ENCODE measurements around the gene TIAM2.
"Not testable (repeated sequence)": the region's sequence is repeated elsewhere in the genome, so short reads cannot be mapped to it uniquely, and the experiment has no call there.

Gene TIAM2

GRCh38 chr6:155260686-155261085 lies 265.6 kb downstream of the TIAM2 start:
- DNase-seq (ENCODE audit: low read depth in 2 of 2), result no peak

- DNase-seq (ENCODE audit: low read depth in 2 of 2), result no peak
Measured at GRCh38 chr6:155261111-155261900, 266.2 kb downstream of the TIAM2 start.

- no peak for DNase-seq (ENCODE audit: low read depth in 2 of 2)
Measured at GRCh38 chr6:155262655-155263054, 267.5 kb downstream of the TIAM2 start.

GRCh38 chr6:155263373-155264063 lies 268.4 kb downstream of the TIAM2 start, which contains the start of gene CLDN20:
CLDN20 (plus strand) TSS chr6:155264013; CDS start chr6:155275720, 11,707 bp downstream.
- no peak for DNase-seq (ENCODE audit: low read depth in 2 of 2)

GRCh38 chr6:155264693-155265320 lies 269.7 kb downstream of the TIAM2 start:
- DNase-seq (ENCODE audit: low read depth in 2 of 2), result no peak

- no peak for DNase-seq (ENCODE audit: low read depth in 2 of 2)
Measured at GRCh38 chr6:155265843-155266535, 270.9 kb downstream of the TIAM2 start.

- no peak for DNase-seq (ENCODE audit: low read depth in 2 of 2)
Measured at GRCh38 chr6:155267411-155267810, 272.3 kb downstream of the TIAM2 start.

- not testable (repeated sequence) for DNase-seq (ENCODE audit: low read depth in 2 of 2)
Measured at GRCh38 chr6:155268088-155268867, 273.2 kb downstream of the TIAM2 start.

- DNase-seq (ENCODE audit: low read depth in 2 of 2), result no peak
Measured at GRCh38 chr6:155269765-155270164, 274.6 kb downstream of the TIAM2 start.

GRCh38 chr6:155270561-155271091 lies 275.5 kb downstream of the TIAM2 start:
- no peak for DNase-seq (ENCODE audit: low read depth in 2 of 2)

- no peak for DNase-seq (ENCODE audit: low read depth in 2 of 2)
Measured at GRCh38 chr6:155271145-155271544, 276.0 kb downstream of the TIAM2 start.

- no peak for DNase-seq (ENCODE audit: low read depth in 2 of 2)
Measured at GRCh38 chr6:155272353-155273232, 277.5 kb downstream of the TIAM2 start.

- no peak for DNase-seq (ENCODE audit: low read depth in 2 of 2)
Measured at GRCh38 chr6:155273431-155273830, 278.3 kb downstream of the TIAM2 start.

- no peak for DNase-seq (ENCODE audit: low read depth in 2 of 2)
Measured at GRCh38 chr6:155274106-155274505, 279.0 kb downstream of the TIAM2 start.

- no peak for DNase-seq (ENCODE audit: low read depth in 2 of 2)
Measured at GRCh38 chr6:155274533-155274932, 279.4 kb downstream of the TIAM2 start.

GRCh38 chr6:155275808-155276480 lies 280.8 kb downstream of the TIAM2 start:
- no peak for DNase-seq (ENCODE audit: low read depth in 2 of 2)

GRCh38 chr6:155276638-155277037 lies 281.5 kb downstream of the TIAM2 start:
- no peak for DNase-seq (ENCODE audit: low read depth in 2 of 2)

GRCh38 chr6:155278319-155279049 lies 283.4 kb downstream of the TIAM2 start:
- no peak for DNase-seq (ENCODE audit: low read depth in 2 of 2)

GRCh38 chr6:155284775-155285174 lies 289.7 kb downstream of the TIAM2 start:
- no peak for DNase-seq (ENCODE audit: low read depth in 2 of 2)
